Caco-2 (cell line): Measurements from ENCODE around the gene PTPRN2. TPM values are rescaled to one million over a fixed set of nuclear protein-coding genes. Genes with fewer than 3 reads are reported as not detected.

Experiments used
- BruUV-seq: library from RNA; stranded (reverse); fragments of 400-500 nt; replicated peaks from 2 replicates; lab custom pipeline; 2021; lab: Mats Ljungman, UMichigan
- CTCF ChIA-PET: fragments of 300-600 bp; sonication (Branson Sonifier 250); formaldehyde crosslinking; loops from one replicate; lab custom pipeline; 2022; ENCODE audit warnings: antibody characterized with exemption; lab: Charles Lee
- POLR2A ChIA-PET: fragments of 300-600 bp; sonication (Branson Sonifier 250); formaldehyde crosslinking; loops from one replicate; lab custom pipeline; 2022; ENCODE audit warnings: antibody characterized with exemption; lab: Charles Lee
- DNase-seq, 2 experiments: peaks; one replicate each; pipeline versions ENCODE4 v3.0.0 to v3.0.0-alpha.2; 2020 to 2022
- H3K27me3 ChIP-seq: replicated peaks from 2 replicates; pipeline ENCODE4 v1.6.0; 2011; ENCODE audit warnings: low read length; ENCODE audit not compliant: control insufficient read depth, insufficient read depth
- H3K36me3 ChIP-seq: 2 replicates; pipeline ENCODE4 v1.5.1; 2011; ENCODE audit warnings: low read length; ENCODE audit not compliant: control insufficient read depth, insufficient read depth
- H3K4me1 ChIP-seq: fragments of 250-450 bp; sonication (Bioruptor Pico); 2 replicates; pipeline ENCODE4 v1.5.1; 2020; ENCODE audit warnings: mild to moderate bottlenecking
- H3K4me3 ChIP-seq: 2 replicates; pipeline ENCODE4 v1.5.1; 2011; ENCODE audit warnings: low read depth, mild to moderate bottlenecking, control low read depth, low read length
- H3K9me3 ChIP-seq: fragments of 250-450 bp; sonication (Bioruptor Pico); 2 replicates; pipeline ENCODE4 v1.5.1; 2020; ENCODE audit warnings: mild to moderate bottlenecking, moderate library complexity
- H3K27ac Mint-ChIP-seq: one replicate; pipeline ENCODE4 v1.8.0; 2022; ENCODE audit warnings: mixed read lengths; ENCODE audit not compliant: unreplicated experiment
- H3K27me3 Mint-ChIP-seq: one replicate; pipeline ENCODE4 v1.8.0; 2022; ENCODE audit warnings: mixed read lengths; ENCODE audit not compliant: insufficient read depth, unreplicated experiment
- H3K36me3 Mint-ChIP-seq: one replicate; pipeline ENCODE4 v1.8.0; 2022; ENCODE audit warnings: mild to moderate bottlenecking, mixed read lengths; ENCODE audit not compliant: insufficient read depth, unreplicated experiment
- H3K4me1 Mint-ChIP-seq: one replicate; pipeline ENCODE4 v1.8.0; 2022; ENCODE audit warnings: low read depth, mixed read lengths; ENCODE audit not compliant: unreplicated experiment
- H3K4me3 Mint-ChIP-seq: one replicate; pipeline ENCODE4 v1.8.0; 2022; ENCODE audit warnings: mild to moderate bottlenecking, moderate library complexity, mixed read lengths; ENCODE audit not compliant: unreplicated experiment
- H3K9me3 Mint-ChIP-seq: one replicate; pipeline ENCODE4 v1.8.0; 2022; ENCODE audit warnings: mixed read lengths; ENCODE audit not compliant: unreplicated experiment
- CTCF ChIP-seq, 2 experiments: fragments of 200-600 bp in 1 of 2; IDR thresholded peaks; 1 replicate in 1 of 2; 2 replicates in 1 of 2; pipeline versions ENCODE4 v1.5.1 to v1.8.0; 2011 to 2022; ENCODE audit warnings: antibody characterized with exemption in 1 of 2, control low read depth in 1 of 2, inconsistent platforms in 1 of 2, low read depth in 1 of 2, low read length in 1 of 2, mild to moderate bottlenecking in 1 of 2, moderate library complexity in 1 of 2; ENCODE audit not compliant: insufficient read depth in 1 of 2, severe bottlenecking in 1 of 2, unreplicated experiment in 1 of 2
- intact Hi-C: fragments of 100-400 bp; cut with micrococcal nuclease; formaldehyde crosslinking; loops from one replicate; pipeline ENCODE4 v1.10.0; 2022; ENCODE audit not compliant: unreplicated experiment
- total RNA-seq: library from RNA; stranded (reverse); gene quantifications from 2 replicates; pipeline ENCODE4 v1.2.3, GENCODE V29; 2022

The PTPRN2 gene
- total RNA-seq, 1 experiment from 2014 or later = 1.4 TPM

- Mint-ChIP-seq H3K27me3 (no peaks in the 10 kb centered on the region), H3K4me1 (no peaks in the 10 kb centered on the region), H3K27ac (no peak overlapping the region), H3K9me3 (no peaks in the 10 kb centered on the region), H3K36me3 (no peaks in the 10 kb centered on the region), H3K4me3 (no peak overlapping the region)
- TF ChIP-seq CTCF (IDR thresholded peaks at IDR 0.05; ENCODE audit: insufficient read depth in 1 of 2, low read depth in 1 of 2, low read length in 1 of 2, severe bottlenecking in 1 of 2, unreplicated experiment in 1 of 2) = no peak
- no TSS peak for BruUV-seq
- H3K9me3 ChIP-seq = no peaks in the 10 kb centered on the region
- H3K36me3 ChIP-seq = no peaks in the 10 kb centered on the region
- no peak for DNase-seq
- H3K4me3 ChIP-seq = no peak overlapping the region
- POLR2A ChIA-PET = no interaction called here
- no peaks in the 10 kb centered on the region for H3K4me1 ChIP-seq
- CTCF ChIA-PET = no interaction called here
- intact Hi-C loops = no loop called here
- H3K27me3 ChIP-seq = no peaks in the 10 kb centered on the region
Observed at GRCh38 chr7:157657741-157658740, 929.6 kb downstream of the PTPRN2 start.

DNA sequence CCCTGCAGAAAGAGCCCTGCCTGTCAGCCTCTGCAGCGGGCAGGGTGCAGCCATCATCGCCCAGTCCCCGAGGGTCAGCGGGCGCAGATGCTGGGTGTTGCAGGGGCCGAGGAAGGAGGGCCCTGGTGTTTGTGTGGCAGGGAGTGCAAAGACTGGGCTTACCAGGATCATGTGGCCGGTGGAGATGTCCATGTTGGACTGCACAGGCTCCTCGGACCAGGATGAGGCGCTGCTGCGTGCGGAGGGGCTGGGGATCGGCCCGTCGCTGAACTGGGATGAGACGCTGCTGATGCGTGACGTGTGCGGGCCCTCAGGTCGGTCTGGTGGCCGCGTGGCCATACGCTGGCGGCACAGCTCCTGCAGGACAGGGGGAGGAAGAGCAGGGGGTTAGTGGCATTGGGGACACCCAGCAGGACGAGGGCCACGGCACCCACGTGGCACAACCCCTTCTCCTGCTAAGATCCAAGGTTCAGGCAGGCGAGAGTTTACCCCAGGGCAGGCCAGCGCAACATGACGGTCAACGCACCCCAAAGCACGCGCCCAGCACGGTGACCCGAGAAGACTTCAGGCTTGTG is 931.3 kb downstream of the PTPRN2 start:
- no peaks in the 10 kb centered on the region for H3K9me3 ChIP-seq
- H3K27me3 ChIP-seq = no peaks in the 10 kb centered on the region
- no peak for DNase-seq
- BruUV-seq = no TSS peak
- no peak for TF ChIP-seq CTCF (IDR thresholded peaks at IDR 0.05; ENCODE audit: insufficient read depth in 1 of 2, low read depth in 1 of 2, low read length in 1 of 2, severe bottlenecking in 1 of 2, unreplicated experiment in 1 of 2)
- no peaks in the 10 kb centered on the region for H3K4me1 ChIP-seq
- no peak overlapping the region for H3K4me3 ChIP-seq
- H3K36me3 ChIP-seq = no peaks in the 10 kb centered on the region
- no peaks in the 10 kb centered on the region for H3K36me3 Mint-ChIP-seq
- POLR2A ChIA-PET = no interaction called here
- CTCF ChIA-PET = no interaction called here
- no peaks in the 10 kb centered on the region for H3K27me3 Mint-ChIP-seq
- no peaks in the 10 kb centered on the region for H3K9me3 Mint-ChIP-seq
- no peaks in the 10 kb centered on the region for H3K4me1 Mint-ChIP-seq
- intact Hi-C loops = no loop called here
- no peak overlapping the region for H3K4me3 Mint-ChIP-seq
- H3K27ac Mint-ChIP-seq = no peak overlapping the region

DNA sequence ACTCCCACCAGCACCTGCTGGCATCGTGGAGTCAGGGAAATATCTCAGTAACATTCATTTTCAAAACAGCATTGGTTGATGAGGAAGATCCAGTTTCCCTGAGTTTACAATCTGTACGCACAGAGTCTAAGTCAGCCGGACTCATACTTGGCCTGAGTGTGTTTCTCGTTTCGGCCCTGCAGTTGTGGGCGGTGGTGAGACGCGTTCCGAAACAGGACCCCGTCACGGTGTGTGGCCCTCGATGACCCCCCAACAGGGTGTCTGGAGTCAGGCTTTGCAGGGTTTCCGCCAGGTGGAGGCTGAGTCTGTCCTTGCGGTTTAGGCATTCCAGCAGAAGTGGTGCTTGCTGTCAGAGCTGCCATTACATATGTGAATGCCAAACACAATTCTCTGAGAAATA is 933.3 kb downstream of the PTPRN2 start:
- no peaks in the 10 kb centered on the region for H3K4me1 ChIP-seq
- Mint-ChIP-seq H3K27me3 (no peaks in the 10 kb centered on the region), H3K9me3 (no peaks in the 10 kb centered on the region), H3K4me3 (no peak overlapping the region), H3K36me3 (no peaks in the 10 kb centered on the region), H3K4me1 (no peaks in the 10 kb centered on the region), H3K27ac (no peak overlapping the region)
- DNase-seq = no peak
- BruUV-seq = no TSS peak
- TF ChIP-seq CTCF (IDR thresholded peaks at IDR 0.05; ENCODE audit: insufficient read depth in 1 of 2, low read depth in 1 of 2, low read length in 1 of 2, severe bottlenecking in 1 of 2, unreplicated experiment in 1 of 2) = no peak
- POLR2A ChIA-PET = no interaction called here
- H3K9me3 ChIP-seq = no peaks in the 10 kb centered on the region
- no peak overlapping the region for H3K4me3 ChIP-seq
- no peaks in the 10 kb centered on the region for H3K36me3 ChIP-seq
- intact Hi-C loops = no loop called here
- H3K27me3 ChIP-seq = no peaks in the 10 kb centered on the region
- CTCF ChIA-PET = no interaction called here
